Prostate gland (tissue), 2 donors: ENCODE measurements around the gene SIPA1L3. TPM values are rescaled to one million over a fixed set of nuclear protein-coding genes. Genes with fewer than 3 reads are reported as not detected.

Experiments used
- DNase-seq: peaks from one replicate; pipeline ENCODE4 v3.0.0-alpha.2; 2019; ENCODE audit warnings: low spot score
- H3K27ac ChIP-seq, 2 donors: fragments of 200-600 bp; sonication (generic); 2 replicates each; pipeline ENCODE4 v1.5.1; 2017 to 2019
- H3K27me3 ChIP-seq: fragments of 200-600 bp; sonication (generic); replicated peaks from 2 replicates; pipeline ENCODE4 v1.5.1; 2019; ENCODE audit not compliant: insufficient read depth
- H3K36me3 ChIP-seq, 2 donors: fragments of 200-600 bp; sonication (generic); 1 replicate in 1 of 2; 2 replicates in 1 of 2; pipeline versions ENCODE4 v1.5.1 to v1.8.1; 2017 to 2019
- H3K4me1 ChIP-seq: fragments of 200-600 bp; sonication (generic); replicated peaks from 2 replicates; pipeline ENCODE4 v1.5.1; 2019
- H3K4me3 ChIP-seq, 2 donors: fragments of 200-600 bp; sonication (generic); 2 replicates each; pipeline ENCODE4 v1.5.1; 2017 to 2019
- H3K9me3 ChIP-seq: fragments of 200-600 bp; sonication (generic); 2 replicates; pipeline ENCODE4 v1.5.1; 2017
- POLR2A ChIP-seq: fragments of 450-650 bp; IDR thresholded peaks from one replicate; pipeline ENCODE4 v1.6.1; 2016; ENCODE audit warnings: antibody characterized with exemption, mild to moderate bottlenecking
- POLR2AphosphoS5 ChIP-seq: sonication (generic); formaldehyde crosslinking; IDR thresholded peaks from one replicate; pipeline ENCODE4 v1.6.1; 2017; ENCODE audit warnings: antibody characterized with exemption
- WGBS: methylation state at CpG from one replicate; pipeline ENCODE4 v1.1.5; 2018; 5-methylcytosine and 5-hydroxymethylcytosine counted together
- intact Hi-C: fragments of 100-400 bp; cut with DNase I; formaldehyde crosslinking; loops from one replicate; pipeline ENCODE4 v1.14.2; 2022
- total RNA-seq, 2 donors: library from RNA; depleted of rRNA; stranded (reverse); fragments of >200 nt; gene quantifications; one replicate each; pipeline ENCODE4 v1.1.0, GENCODE V29; 2016
- TF ChIP-seq, protein P1 (sequence below), 4 experiments: fragments of 200-600 bp in 2 of 4; fragments of 450-650 bp in 2 of 4; sonication (generic) in 2 of 4; IDR thresholded peaks; 1 replicate in 3 of 4; 2 replicates in 1 of 4; pipeline ENCODE4 v1.5.1; 2016 to 2019; ENCODE audit warnings: antibody characterized with exemption in 4 of 4, mild to moderate bottlenecking in 2 of 4, moderate library complexity in 2 of 4

SIPA1L3 gene
- total RNA-seq, 2 donors from 2014 or later: 48.8 to 63.5 TPM

GRCh38 chr19:38032151-38032550, 125.1 kb downstream of the SIPA1L3 start:
- H3K27me3 ChIP-seq: no peaks in the 10 kb centered on the region
- no peak overlapping the region for H3K4me3 ChIP-seq
- no peak for DNase-seq
- intact Hi-C loops: no loop called here
- no peaks in the 10 kb centered on the region for H3K9me3 ChIP-seq
- H3K27ac ChIP-seq: no peak overlapping the region
- H3K36me3 ChIP-seq: no peaks in the 10 kb centered on the region
- H3K4me1 ChIP-seq: no peaks in the 10 kb centered on the region
- TF ChIP-seq POLR2AphosphoS5 (no peak), POLR2A (no peak)
- TF ChIP-seq, protein P1, sequence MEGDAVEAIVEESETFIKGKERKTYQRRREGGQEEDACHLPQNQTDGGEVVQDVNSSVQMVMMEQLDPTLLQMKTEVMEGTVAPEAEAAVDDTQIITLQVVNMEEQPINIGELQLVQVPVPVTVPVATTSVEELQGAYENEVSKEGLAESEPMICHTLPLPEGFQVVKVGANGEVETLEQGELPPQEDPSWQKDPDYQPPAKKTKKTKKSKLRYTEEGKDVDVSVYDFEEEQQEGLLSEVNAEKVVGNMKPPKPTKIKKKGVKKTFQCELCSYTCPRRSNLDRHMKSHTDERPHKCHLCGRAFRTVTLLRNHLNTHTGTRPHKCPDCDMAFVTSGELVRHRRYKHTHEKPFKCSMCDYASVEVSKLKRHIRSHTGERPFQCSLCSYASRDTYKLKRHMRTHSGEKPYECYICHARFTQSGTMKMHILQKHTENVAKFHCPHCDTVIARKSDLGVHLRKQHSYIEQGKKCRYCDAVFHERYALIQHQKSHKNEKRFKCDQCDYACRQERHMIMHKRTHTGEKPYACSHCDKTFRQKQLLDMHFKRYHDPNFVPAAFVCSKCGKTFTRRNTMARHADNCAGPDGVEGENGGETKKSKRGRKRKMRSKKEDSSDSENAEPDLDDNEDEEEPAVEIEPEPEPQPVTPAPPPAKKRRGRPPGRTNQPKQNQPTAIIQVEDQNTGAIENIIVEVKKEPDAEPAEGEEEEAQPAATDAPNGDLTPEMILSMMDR (IDR thresholded peaks at IDR 0.05): no peak
- WGBS: 67% methylated on average over 4 of the region's 4 CpGs

DNA sequence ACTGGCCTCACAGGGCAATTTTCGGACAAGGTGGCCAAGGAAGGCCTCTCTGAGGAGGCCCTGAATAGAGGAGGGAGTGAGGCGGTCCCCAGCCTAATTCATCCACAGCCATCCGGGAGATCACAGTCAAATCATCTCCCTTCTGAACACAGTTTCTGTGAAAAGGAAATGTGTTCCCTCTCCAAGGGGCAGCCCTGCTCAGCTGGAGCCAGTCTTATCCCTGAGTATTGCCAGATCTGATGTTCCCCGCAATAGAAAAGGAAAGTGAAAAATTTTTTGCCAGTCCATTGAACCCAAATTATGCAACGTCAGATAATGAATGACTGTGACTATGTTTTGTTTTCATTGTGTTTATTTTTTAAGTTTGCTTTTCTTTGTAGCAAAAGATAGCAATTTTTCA, 125.9 kb downstream of the SIPA1L3 start:
- H3K9me3 ChIP-seq: no peaks in the 10 kb centered on the region
- no peak overlapping the region for H3K27ac ChIP-seq
- WGBS: 64% methylated on average over 5 of the region's 5 CpGs
- DNase-seq: no peak
- H3K4me3 ChIP-seq: no peak overlapping the region
- intact Hi-C loops: no loop called here
- H3K27me3 ChIP-seq: no peaks in the 10 kb centered on the region
- no peaks in the 10 kb centered on the region for H3K4me1 ChIP-seq
- no peaks in the 10 kb centered on the region for H3K36me3 ChIP-seq
- no peak for TF ChIP-seq POLR2A
- TF ChIP-seq POLR2AphosphoS5: no peak
- TF ChIP-seq, protein P1 (IDR thresholded peaks at IDR 0.05): no peak

- intact Hi-C loops: no loop called here
- H3K27me3 ChIP-seq: no peaks in the 10 kb centered on the region
- H3K4me3 ChIP-seq: no peak overlapping the region
- TF ChIP-seq, protein P1 (IDR thresholded peaks at IDR 0.05): no peak
- TF ChIP-seq POLR2AphosphoS5: no peak
- TF ChIP-seq POLR2A: no peak
- WGBS: 68% methylated on average over 17 of the region's 17 CpGs
- no peaks in the 10 kb centered on the region for H3K36me3 ChIP-seq
- H3K4me1 ChIP-seq: no peaks in the 10 kb centered on the region
- H3K27ac ChIP-seq: no peak overlapping the region
- H3K9me3 ChIP-seq: no peaks in the 10 kb centered on the region
- no peak for DNase-seq
Measured at GRCh38 chr19:38033658-38034491, 126.9 kb downstream of the SIPA1L3 start.

DNA sequence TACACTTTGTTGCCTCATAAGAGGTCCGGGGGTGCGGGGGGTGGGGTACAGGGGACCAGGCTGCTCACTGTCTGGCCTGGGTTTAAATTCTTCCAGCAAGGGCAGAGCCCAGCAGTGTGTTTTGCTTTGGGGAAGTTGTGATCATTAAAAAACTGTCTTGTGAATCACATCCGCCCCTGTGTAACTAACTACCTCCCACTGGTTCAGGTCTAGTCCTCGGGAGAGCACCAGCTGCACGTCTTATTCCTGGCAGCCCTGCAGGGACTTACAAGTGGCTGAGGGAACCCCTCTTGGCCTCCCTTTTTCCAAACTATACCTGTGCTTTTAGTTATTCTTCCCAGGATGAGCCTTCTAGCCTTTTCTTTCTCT, 127.5 kb downstream of the SIPA1L3 start:
- intact Hi-C loops: no loop called here
- 83% methylated on average over 5 of the region's 5 CpGs for WGBS
- TF ChIP-seq POLR2A (no peak), POLR2AphosphoS5 (no peak)
- TF ChIP-seq, protein P1 (IDR thresholded peaks at IDR 0.05): no peak
- Histone ChIP-seq H3K4me3 (no peak overlapping the region), H3K36me3 (no peaks in the 10 kb centered on the region), H3K27me3 (no peaks in the 10 kb centered on the region), H3K27ac (no peak overlapping the region), H3K4me1 (no peaks in the 10 kb centered on the region), H3K9me3 (no peaks in the 10 kb centered on the region)
- DNase-seq: no peak
